NK-92 treated with Interleukin-12 subunit alpha and Interleukin-12 subunit beta, amount 100 ng/mL, for 24 hours (cell line): ENCODE measurements around the gene HBZ.
"Not testable (repeated sequence)": the region's sequence is repeated elsewhere in the genome, so short reads cannot be mapped to it uniquely, and the experiment has no call there.

Experiments
- DNase-seq: peaks from one replicate; lab custom pipeline; 2025; lab: John Stamatoyannopoulos, UW

HBZ gene

GRCh38 chr16:164827-165538 is 12.5 kb downstream of the HBZ start:
- DNase-seq: no peak

- DNase-seq: no peak
These were observed 13.3 kb downstream of the HBZ start, which contains the start of gene HBM for GRCh38 chr16:165539-166374. HBM (plus strand) TSS chr16:165978; CDS start chr16:165998, 20 bp downstream.

- DNase-seq: no peak
These were observed 14.1 kb downstream of the HBZ start for GRCh38 chr16:166375-167121.

GRCh38 chr16:167122-167690 is 14.8 kb downstream of the HBZ start:
- DNase-seq: no peak

GRCh38 chr16:168424-168823 is 16.0 kb downstream of the HBZ start:
- no peak for DNase-seq

- DNase-seq: no peak
These were observed 16.6 kb downstream of the HBZ start for GRCh38 chr16:169014-169413.

- DNase-seq: not testable (repeated sequence)
These were observed 17.7 kb downstream of the HBZ start for GRCh38 chr16:170088-170507.

GRCh38 chr16:170788-171187 is 18.3 kb downstream of the HBZ start:
- DNase-seq: no peak

- not testable (repeated sequence) for DNase-seq
These were observed 20.0 kb downstream of the HBZ start, which contains the start of gene HBA2 for GRCh38 chr16:172374-172941. HBA2 (plus strand) TSS chr16:172876; CDS start chr16:172913, 37 bp downstream.

- not testable (repeated sequence) for DNase-seq
These were observed 20.9 kb downstream of the HBZ start for GRCh38 chr16:173211-173854.

GRCh38 chr16:173928-174769 is 21.7 kb downstream of the HBZ start:
- not testable (repeated sequence) for DNase-seq

GRCh38 chr16:175011-175949 is 22.8 kb downstream of the HBZ start:
- no peak for DNase-seq

- not testable (repeated sequence) for DNase-seq
These were observed 23.6 kb downstream of the HBZ start for GRCh38 chr16:176006-176405.

- DNase-seq: not testable (repeated sequence)
These were observed 24.3 kb downstream of the HBZ start, which contains the start of gene HBA1 for GRCh38 chr16:176477-177382. HBA1 (plus strand) TSS chr16:176680; CDS start chr16:176717, 37 bp downstream.

GRCh38 chr16:177394-177822 is 25.0 kb downstream of the HBZ start:
- no peak for DNase-seq

GRCh38 chr16:177981-178667 is 25.7 kb downstream of the HBZ start:
- no peak for DNase-seq

GRCh38 chr16:178668-179015 is 26.2 kb downstream of the HBZ start:
- DNase-seq: no peak
